ENCODE measurements around the gene ZNF25. TPM values are rescaled to one million over a fixed set of nuclear protein-coding genes. Genes with fewer than 3 reads are reported as not detected.
"Not testable (repeated sequence)": the region's sequence is repeated elsewhere in the genome, so short reads cannot be mapped to it uniquely, and the experiment has no call there.

ZNF25 gene
- total RNA-seq, 1 donor, result 1.3 TPM

GRCh38 chr10:37948210-37948609, 28.2 kb downstream of the ZNF25 start:
- no peak for DNase-seq (ENCODE audit: low read depth in 2 of 3, low spot score in 2 of 3)

- no peak for DNase-seq (ENCODE audit: low read depth in 2 of 3, low spot score in 2 of 3)
These were observed 28.9 kb downstream of the ZNF25 start for GRCh38 chr10:37947526-37947925.

- DNase-seq (ENCODE audit: low read depth in 2 of 3, low spot score in 2 of 3), result no peak
These were observed 38.6 kb downstream of the ZNF25 start for GRCh38 chr10:37937864-37938263.

- DNase-seq (ENCODE audit: low read depth in 2 of 3, low spot score in 2 of 3), result no peak
These were observed 41.7 kb downstream of the ZNF25 start for GRCh38 chr10:37934791-37935190.

DNA sequence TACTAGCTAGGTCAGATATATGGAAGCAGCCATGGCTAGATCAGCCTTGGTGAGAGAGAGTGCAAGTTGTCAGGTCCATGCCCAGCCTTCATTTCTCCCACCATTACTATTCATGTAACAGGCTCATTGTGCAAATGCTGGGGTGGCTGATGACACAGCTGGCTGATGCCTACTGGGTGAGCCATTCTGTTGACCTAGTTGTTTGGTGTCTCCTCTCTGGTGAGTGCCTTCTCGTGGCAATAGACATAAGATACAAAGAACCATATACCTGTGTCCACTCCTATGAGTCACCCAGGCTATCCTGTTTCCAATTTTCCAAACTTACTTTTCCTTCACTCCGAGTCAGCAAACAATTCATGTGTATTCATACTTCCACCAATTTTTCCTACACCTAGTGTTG, 46.0 kb downstream of the ZNF25 start:
- no peak for DNase-seq (ENCODE audit: low read depth in 2 of 3, low spot score in 2 of 3)

DNA sequence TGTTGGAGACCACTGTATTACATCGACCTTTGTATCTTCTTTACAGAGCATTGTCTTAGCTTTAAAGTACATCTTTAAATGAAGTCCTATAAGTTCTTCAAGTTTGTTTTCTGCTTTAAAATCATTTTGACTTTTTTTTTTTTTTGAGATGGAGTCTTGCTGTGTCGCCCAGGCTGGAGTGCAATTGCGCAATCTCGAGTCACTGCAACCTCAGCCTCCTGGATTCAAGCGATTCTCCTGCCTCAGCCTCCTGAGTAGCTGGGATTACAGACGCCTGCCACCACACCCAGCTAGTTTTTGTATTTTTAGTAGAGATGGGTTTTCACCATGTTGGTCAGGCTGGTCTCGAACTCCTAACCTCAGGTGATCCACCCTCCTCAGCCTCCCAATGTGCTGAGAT, 68.3 kb downstream of the ZNF25 start:
- not testable (repeated sequence) for DNase-seq (ENCODE audit: low read depth in 2 of 3, low spot score in 2 of 3)

DNA sequence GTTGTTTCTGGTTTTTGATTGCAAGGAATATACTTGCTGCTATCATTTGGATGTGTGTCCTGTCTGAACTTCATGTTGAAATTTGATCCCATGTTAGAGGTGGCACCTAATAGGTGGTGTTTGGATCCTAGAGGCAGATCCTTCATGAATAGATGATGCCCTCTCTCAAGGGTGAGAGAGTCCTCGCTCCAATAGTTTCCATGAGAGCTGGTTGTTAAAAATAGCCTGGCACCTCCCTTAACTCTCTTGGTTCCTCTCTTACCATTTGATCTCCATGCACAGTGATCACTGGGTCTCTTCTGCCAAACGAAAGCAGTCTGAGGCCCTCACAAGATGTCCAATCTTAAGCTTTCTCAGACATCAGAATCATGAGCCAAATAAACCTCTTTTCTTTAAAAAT, 70.1 kb downstream of the ZNF25 start:
- DNase-seq (ENCODE audit: low read depth in 2 of 3, low spot score in 2 of 3), result no peak

Small RNAs within 50 kb of the gene (small RNA-seq; reads per million reads assigned to genes)
- gene RF00019, result not detected

Other genes with a start within 250 kb of the ZNF25 start
- 7.3 TPM for gene ZNF248, start 119.0 kb downstream of the ZNF25 start, total RNA-seq
- 15.6 TPM for gene ZNF33A, start 34.0 kb upstream of the ZNF25 start, total RNA-seq
- 12.7 TPM for gene ZNF37A, start 117.7 kb upstream of the ZNF25 start, total RNA-seq